SK-N-SH (cell line): ENCODE results near the gene FKBP6. TPM values are rescaled to one million over a fixed set of nuclear protein-coding genes. Genes with fewer than 3 reads are reported as not detected.

Source experiments
- CTCF ChIA-PET: fragments of 300-600, 350-600 bp; formaldehyde crosslinking; extraction: SDS; loops from one replicate; lab custom pipeline; 2021; lab: Yijun Ruan, JAX
- POLR2A ChIA-PET: fragments of 350-600 bp; sonication (Branson Sonifier 250); formaldehyde crosslinking; extraction: SDS; loops from one replicate; lab custom pipeline; 2020; ENCODE audit warnings: antibody characterized with exemption, inconsistent platforms; lab: Yijun Ruan, JAX
- DNase-seq: peaks from one replicate; pipeline ENCODE4 v3.0.0; 2012
- H2AFZ ChIP-seq: fragments of 200-600 bp; sonication (generic); 2 replicates; pipeline ENCODE4 v1.8.1; 2016; ENCODE audit warnings: antibody characterized with exemption, mild to moderate bottlenecking, low read depth
- H3F3A ChIP-seq: fragments of 200-600 bp; sonication (generic); replicated peaks from 2 replicates; pipeline ENCODE3; 2016; ENCODE audit warnings: antibody characterized with exemption, mild to moderate bottlenecking; ENCODE audit not compliant: insufficient read depth
- H3K27ac ChIP-seq, 2 experiments: fragments of 200-500 bp in 1 of 2; fragments of 200-600 bp in 1 of 2; sonication (Bioruptor generic) in 1 of 2; sonication (generic), shearing (Covaris generic) in 1 of 2; 2 replicates each; pipeline versions ENCODE4 v1.5.1 to v1.6.1; 2014 to 2016; ENCODE audit warnings: low read depth in 2 of 2, inconsistent platforms in 1 of 2, low read length in 1 of 2, mild to moderate bottlenecking in 1 of 2, mixed read lengths in 1 of 2
- H3K27me3 ChIP-seq: fragments of 200-600 bp; sonication (generic), shearing (Covaris generic); 2 replicates; pipeline ENCODE4 v1.6.1; 2016; ENCODE audit warnings: mixed run types; ENCODE audit not compliant: insufficient read depth
- H3K36me3 ChIP-seq, 2 experiments: fragments of 200-500 bp in 1 of 2; fragments of 200-600 bp in 1 of 2; sonication (Bioruptor generic) in 1 of 2; sonication (generic) in 1 of 2; replicated peaks in 1 of 2; 2 replicates each; pipeline versions ENCODE3 to v1.5.1; 2014 to 2016; ENCODE audit warnings: low read length in 1 of 2, mild to moderate bottlenecking in 1 of 2; ENCODE audit not compliant: insufficient read depth in 2 of 2, control insufficient read depth in 1 of 2
- H3K4me1 ChIP-seq, 2 experiments: fragments of 200-500 bp in 1 of 2; fragments of 200-600 bp in 1 of 2; sonication (Bioruptor generic) in 1 of 2; sonication (generic), shearing (Covaris generic) in 1 of 2; 2 replicates each; pipeline versions ENCODE4 v1.5.1 to v1.6.1; 2014 to 2016; ENCODE audit warnings: low read depth in 1 of 2, low read length in 1 of 2, mixed run types in 1 of 2; ENCODE audit not compliant: insufficient read depth in 2 of 2, control insufficient read depth in 1 of 2
- H3K4me2 ChIP-seq: fragments of 200-600 bp; sonication (generic), shearing (Covaris generic); 2 replicates; pipeline ENCODE4 v1.6.1; 2017; ENCODE audit warnings: mixed run types
- H3K4me3 ChIP-seq, 2 experiments: fragments of 200-500 bp in 1 of 2; fragments of 200-600 bp in 1 of 2; sonication (Bioruptor generic) in 1 of 2; sonication (generic), shearing (Covaris generic) in 1 of 2; 2 replicates each; pipeline versions ENCODE4 v1.5.1 to v1.8.1; 2014 to 2016; ENCODE audit warnings: low read depth in 2 of 2, inconsistent platforms in 1 of 2, low read length in 1 of 2, mild to moderate bottlenecking in 1 of 2, mixed read lengths in 1 of 2, moderate library complexity in 1 of 2
- H3K79me2 ChIP-seq: fragments of 200-600 bp; sonication (generic); 2 replicates; pipeline ENCODE4 v1.8.1; 2017; ENCODE audit warnings: mild to moderate bottlenecking; ENCODE audit not compliant: insufficient read depth
- H3K9ac ChIP-seq: fragments of 200-600 bp; sonication (generic); 2 replicates; pipeline ENCODE4 v1.6.1; 2017; ENCODE audit warnings: mixed run types
- H3K9me2 ChIP-seq: fragments of 200-600 bp; sonication (generic); 2 replicates; pipeline ENCODE4 v1.6.1; 2017; ENCODE audit warnings: mixed run types
- H3K9me3 ChIP-seq: fragments of 200-600 bp; sonication (generic); 2 replicates; pipeline ENCODE4 v1.6.1; 2017; ENCODE audit warnings: mixed run types, mild to moderate bottlenecking, moderate library complexity
- H4K20me1 ChIP-seq: fragments of 200-600 bp; sonication (generic); 2 replicates; pipeline ENCODE4 v1.6.1; 2017; ENCODE audit warnings: mild to moderate bottlenecking, mixed run types; ENCODE audit not compliant: insufficient read depth
- CHD2 ChIP-seq: fragments of 150-350 bp; IDR thresholded peaks from 2 replicates; pipeline ENCODE4 v1.6.1; 2018; ENCODE audit warnings: low read length; ENCODE audit not compliant: partially characterized antibody
- EP300 ChIP-seq, 2 experiments: IDR thresholded peaks; 2 replicates each; pipeline versions ENCODE4 v1.4.0 to v1.6.1; 2012; ENCODE audit warnings: borderline replicate concordance in 1 of 2, low read depth in 1 of 2, low read length in 1 of 2
- MXI1 ChIP-seq: IDR thresholded peaks from 2 replicates; pipeline ENCODE4 v1.6.1; 2012; ENCODE audit warnings: mild to moderate bottlenecking, low read depth, low read length, improper control_type of control experiment
- NRF1 ChIP-seq: IDR thresholded peaks from 2 replicates; pipeline ENCODE4 v1.6.1; 2012; ENCODE audit warnings: low read depth, mild to moderate bottlenecking, low read length
- RAD21 ChIP-seq: IDR thresholded peaks from 2 replicates; pipeline ENCODE4 v1.6.1; 2012; ENCODE audit warnings: mild to moderate bottlenecking, low read length
- RFX5 ChIP-seq: IDR thresholded peaks from 2 replicates; pipeline ENCODE4 v1.6.1; 2012; ENCODE audit warnings: mild to moderate bottlenecking, improper control_type of control experiment, low read length
- SIN3A ChIP-seq: IDR thresholded peaks from 2 replicates; pipeline ENCODE4 v1.6.1; 2012; ENCODE audit warnings: low read depth, mild to moderate bottlenecking, low read length, moderate library complexity, borderline replicate concordance
- SMC3 ChIP-seq: IDR thresholded peaks from 2 replicates; pipeline ENCODE4 v1.6.1; 2012; ENCODE audit warnings: low read depth, low read length, improper control_type of control experiment
- TAF1 ChIP-seq: IDR thresholded peaks from 2 replicates; pipeline ENCODE4 v1.6.1; 2012; ENCODE audit warnings: low read depth, mild to moderate bottlenecking, low read length, moderate library complexity, borderline replicate concordance
- TEAD4 ChIP-seq: IDR thresholded peaks from 2 replicates; pipeline ENCODE4 v1.4.0; 2012; ENCODE audit warnings: mild to moderate bottlenecking, borderline replicate concordance; ENCODE audit not compliant: insufficient read depth
- WGBS: methylation state at CpG from one replicate; pipeline ENCODE4 v1.1.6; 2017; ENCODE audit warnings: low lambda C conversion rate; 5-methylcytosine and 5-hydroxymethylcytosine counted together
- polyA plus RNA-seq, 3 experiments: library from polyadenylated mRNA; depleted of rRNA; stranded (reverse); fragments of >200 nt; gene quantifications; 2 replicates each; pipeline ENCODE4 v1.2.3, GENCODE V29; 2012
- TF ChIP-seq, protein P1 (sequence below): IDR thresholded peaks from 2 replicates; pipeline ENCODE4 v1.4.0; 2012; ENCODE audit warnings: low read depth
- TF ChIP-seq, protein P2 (sequence below): fragments of 200-600 bp; sonication (generic); IDR thresholded peaks from 2 replicates; pipeline ENCODE4 v1.6.1; 2017; ENCODE audit warnings: antibody characterized with exemption, mild to moderate bottlenecking, moderate library complexity
- TF ChIP-seq, protein P3 (sequence below): fragments of 150-350 bp; IDR thresholded peaks from 2 replicates; pipeline ENCODE4 v1.6.1; 2017; ENCODE audit warnings: antibody characterized with exemption, low read length, low read depth, borderline replicate concordance

The FKBP6 gene
- polyA plus RNA-seq, 1 of the 3 experiments (the other 2 are of a cell fraction): not detected

DNA sequence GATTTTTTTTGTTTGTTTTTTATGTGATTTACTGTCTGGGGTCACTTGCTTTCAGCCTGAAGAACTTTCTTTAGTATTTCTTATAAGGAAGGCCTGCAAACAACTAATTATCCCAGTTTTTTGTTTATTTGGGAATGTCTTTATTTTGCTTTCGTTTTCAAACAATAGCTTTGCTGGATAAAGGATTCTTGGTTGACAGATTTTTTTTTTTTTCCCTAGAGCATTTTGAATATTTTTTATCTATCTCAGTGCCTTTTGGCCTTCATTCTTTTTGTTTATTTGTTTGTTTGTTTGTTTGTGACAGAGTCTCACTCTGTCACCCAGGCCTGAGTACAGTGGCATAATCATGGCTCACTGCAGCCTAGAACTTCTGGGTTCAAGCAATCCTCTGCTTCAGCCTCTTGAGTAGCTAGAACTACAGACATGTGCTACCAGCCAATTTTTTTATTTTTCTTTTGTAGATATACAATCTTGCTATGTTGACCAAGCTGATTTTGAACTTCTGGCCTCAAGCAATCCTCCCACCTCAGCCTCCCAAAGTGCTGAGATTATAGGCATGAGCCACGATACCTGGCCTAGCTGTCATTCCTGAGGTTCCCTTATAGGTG lies 59.4 kb downstream of the FKBP6 start:
- Histone ChIP-seq H3K4me1 (no peaks in the 10 kb centered on the region), H3K27me3 (no peaks in the 10 kb centered on the region), H4K20me1 (no peaks in the 10 kb centered on the region), H2AFZ (no peak overlapping the region), H3K9ac (no peak overlapping the region), H3K36me3 (no peaks in the 10 kb centered on the region), H3K79me2 (no peaks in the 10 kb centered on the region), H3K9me3 (peaks cover 16% of the 10 kb centered on the region), H3K4me3 (no peak overlapping the region), H3K9me2 (no peaks in the 10 kb centered on the region), H3K4me2 (no peak overlapping the region), H3K27ac (no peak overlapping the region), H3F3A (no peaks in the 10 kb centered on the region)
- TF ChIP-seq, protein P1, sequence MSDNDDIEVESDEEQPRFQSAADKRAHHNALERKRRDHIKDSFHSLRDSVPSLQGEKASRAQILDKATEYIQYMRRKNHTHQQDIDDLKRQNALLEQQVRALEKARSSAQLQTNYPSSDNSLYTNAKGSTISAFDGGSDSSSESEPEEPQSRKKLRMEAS: no peak
- TF ChIP-seq RFX5: no peak
- TF ChIP-seq, protein P2, sequence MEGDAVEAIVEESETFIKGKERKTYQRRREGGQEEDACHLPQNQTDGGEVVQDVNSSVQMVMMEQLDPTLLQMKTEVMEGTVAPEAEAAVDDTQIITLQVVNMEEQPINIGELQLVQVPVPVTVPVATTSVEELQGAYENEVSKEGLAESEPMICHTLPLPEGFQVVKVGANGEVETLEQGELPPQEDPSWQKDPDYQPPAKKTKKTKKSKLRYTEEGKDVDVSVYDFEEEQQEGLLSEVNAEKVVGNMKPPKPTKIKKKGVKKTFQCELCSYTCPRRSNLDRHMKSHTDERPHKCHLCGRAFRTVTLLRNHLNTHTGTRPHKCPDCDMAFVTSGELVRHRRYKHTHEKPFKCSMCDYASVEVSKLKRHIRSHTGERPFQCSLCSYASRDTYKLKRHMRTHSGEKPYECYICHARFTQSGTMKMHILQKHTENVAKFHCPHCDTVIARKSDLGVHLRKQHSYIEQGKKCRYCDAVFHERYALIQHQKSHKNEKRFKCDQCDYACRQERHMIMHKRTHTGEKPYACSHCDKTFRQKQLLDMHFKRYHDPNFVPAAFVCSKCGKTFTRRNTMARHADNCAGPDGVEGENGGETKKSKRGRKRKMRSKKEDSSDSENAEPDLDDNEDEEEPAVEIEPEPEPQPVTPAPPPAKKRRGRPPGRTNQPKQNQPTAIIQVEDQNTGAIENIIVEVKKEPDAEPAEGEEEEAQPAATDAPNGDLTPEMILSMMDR: no peak
- DNase-seq: no peak
- WGBS: 12% methylated on average over 2 of the region's 2 CpGs
- ChIA-PET CTCF (interaction anchor here (0.7 to 0.8 kb wide), 2 partner anchors 65 kb away, joined by 3 read pairs; no protein-coding TSS in a partner anchor), POLR2A (no interaction called here)

DNA sequence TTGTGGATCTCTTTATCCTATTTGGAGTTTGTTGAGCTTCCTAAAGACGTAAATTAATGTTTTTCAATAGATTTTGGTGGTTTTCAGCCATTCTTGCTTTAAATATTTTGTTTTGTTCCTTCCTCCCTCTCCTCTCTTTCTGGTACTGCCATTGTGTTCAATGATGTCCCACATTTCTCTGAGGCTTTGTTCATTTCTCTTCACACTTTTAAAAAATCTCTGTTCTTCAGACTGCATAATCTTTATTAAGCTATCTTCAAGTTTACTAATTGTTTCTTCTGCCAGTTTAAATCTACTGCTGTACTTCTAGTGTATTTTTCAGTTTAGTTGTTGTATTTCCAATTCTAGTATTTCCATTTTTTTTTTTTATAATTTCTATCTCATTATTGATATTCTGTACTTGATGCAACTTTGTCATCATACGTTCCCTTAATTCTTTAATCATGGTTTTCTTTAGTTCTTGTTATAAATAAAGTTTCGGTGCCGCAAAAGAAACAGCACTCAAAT lies 60.0 kb downstream of the FKBP6 start:
- H3K4me2 ChIP-seq: no peak overlapping the region
- WGBS: 59% methylated on average over 4 of the region's 4 CpGs
- no peaks in the 10 kb centered on the region for H3K36me3 ChIP-seq
- no peak overlapping the region for H3K27ac ChIP-seq
- ChIA-PET POLR2A (no interaction called here), CTCF (interaction anchor here (0.8 kb wide), 1 partner anchor 64 kb away, joined by 3 read pairs; no protein-coding TSS in a partner anchor)
- no peak overlapping the region for H3K9ac ChIP-seq
- peaks cover 16% of the 10 kb centered on the region for H3K9me3 ChIP-seq
- no peak for TF ChIP-seq TEAD4
- TF ChIP-seq, protein P3, sequence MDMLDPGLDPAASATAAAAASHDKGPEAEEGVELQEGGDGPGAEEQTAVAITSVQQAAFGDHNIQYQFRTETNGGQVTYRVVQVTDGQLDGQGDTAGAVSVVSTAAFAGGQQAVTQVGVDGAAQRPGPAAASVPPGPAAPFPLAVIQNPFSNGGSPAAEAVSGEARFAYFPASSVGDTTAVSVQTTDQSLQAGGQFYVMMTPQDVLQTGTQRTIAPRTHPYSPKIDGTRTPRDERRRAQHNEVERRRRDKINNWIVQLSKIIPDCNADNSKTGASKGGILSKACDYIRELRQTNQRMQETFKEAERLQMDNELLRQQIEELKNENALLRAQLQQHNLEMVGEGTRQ: no peak
- no peak for TF ChIP-seq SMC3
- no peak for TF ChIP-seq CHD2
- TF ChIP-seq, protein P2: no peak
- TF ChIP-seq SIN3A: no peak
- TF ChIP-seq MXI1: no peak
- TF ChIP-seq RAD21: no peak
- no peak for TF ChIP-seq EP300 (IDR thresholded peaks at IDR 0.05; ENCODE audit: borderline replicate concordance in 1 of 2, low read depth in 1 of 2, low read length in 1 of 2)
- no peak for TF ChIP-seq TAF1
- no peak for TF ChIP-seq NRF1
- H3K4me3 ChIP-seq: no peak overlapping the region
- no peaks in the 10 kb centered on the region for H3K79me2 ChIP-seq
- H3K27me3 ChIP-seq: no peaks in the 10 kb centered on the region
- no peak overlapping the region for H2AFZ ChIP-seq
- no peak for DNase-seq
- H3F3A ChIP-seq: no peaks in the 10 kb centered on the region
- H3K4me1 ChIP-seq: no peaks in the 10 kb centered on the region
- no peaks in the 10 kb centered on the region for H4K20me1 ChIP-seq
- no peaks in the 10 kb centered on the region for H3K9me2 ChIP-seq
